Glutamatergic neuron (in vitro differentiated cells): ENCODE measurements around the gene ZFAND3. TPM values are rescaled to one million over a fixed set of nuclear protein-coding genes. Genes with fewer than 3 reads are reported as not detected.

Source experiments
- DNase-seq: peaks from one replicate; pipeline ENCODE4 v3.0.0; 2022
- H3K27ac Mint-ChIP-seq: one replicate; pipeline ENCODE4 v1.8.0; 2020; ENCODE audit warnings: mild to moderate bottlenecking, mixed read lengths, inconsistent platforms; ENCODE audit not compliant: unreplicated experiment
- H3K27me3 Mint-ChIP-seq: one replicate; pipeline ENCODE4 v1.8.0; 2020; ENCODE audit warnings: mild to moderate bottlenecking, moderate library complexity, mixed read lengths, inconsistent platforms; ENCODE audit not compliant: unreplicated experiment
- H3K36me3 Mint-ChIP-seq: one replicate; pipeline ENCODE4 v1.8.0; 2020; ENCODE audit warnings: mild to moderate bottlenecking, mixed read lengths, inconsistent platforms; ENCODE audit not compliant: unreplicated experiment
- H3K4me1 Mint-ChIP-seq: one replicate; pipeline ENCODE4 v1.8.0; 2020; ENCODE audit warnings: mild to moderate bottlenecking, low read depth, mixed read lengths, inconsistent platforms; ENCODE audit not compliant: unreplicated experiment
- H3K4me3 Mint-ChIP-seq: one replicate; pipeline ENCODE4 v1.8.0; 2020; ENCODE audit warnings: mild to moderate bottlenecking, mixed read lengths, inconsistent platforms; ENCODE audit not compliant: unreplicated experiment
- H3K9me3 Mint-ChIP-seq: one replicate; pipeline ENCODE4 v1.8.0; 2020; ENCODE audit warnings: mild to moderate bottlenecking, moderate library complexity, mixed read lengths, inconsistent platforms; ENCODE audit not compliant: unreplicated experiment
- total RNA-seq: library from RNA; stranded (reverse); fragmentation: NEBNext Ultra II Directional; extraction: Animal tissue kit (Norgen Biotek cat#: 25700); gene quantifications from one replicate; pipeline ENCODE4 v1.2.1, GENCODE V29; 2021; ENCODE audit not compliant: unreplicated experiment
- TF ChIP-seq, protein P1 (sequence below): fragments of 200-600 bp; sonication (generic); IDR thresholded peaks from one replicate; pipeline ENCODE4 v1.5.0; 2021; ENCODE audit not compliant: partially characterized antibody, unreplicated experiment

ZFAND3 gene
- total RNA-seq, 1 donor from 2014 or later = 115 TPM

DNA sequence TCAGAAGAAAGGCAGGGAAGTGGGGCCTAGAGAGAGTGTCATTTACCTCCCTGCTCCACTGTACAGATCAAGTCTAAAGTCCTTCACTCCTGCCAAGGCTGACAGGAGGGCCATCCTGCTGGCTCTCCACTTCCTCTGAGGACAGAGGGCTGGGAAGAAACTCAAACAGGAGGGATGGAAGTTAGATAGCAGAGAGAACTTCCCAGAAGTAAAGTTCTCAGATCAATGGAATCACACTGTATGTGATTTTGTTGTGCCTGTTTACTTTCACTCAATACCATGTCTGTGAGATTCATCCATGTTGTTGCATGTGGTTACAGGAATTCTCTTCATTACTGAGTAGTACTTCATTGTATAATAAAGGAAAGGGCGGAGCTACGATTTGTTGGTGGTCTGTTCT lies 32.3 kb upstream of the ZFAND3 start:
- no peak for DNase-seq
- Mint-ChIP-seq H3K4me3 (no peak overlapping the region), H3K36me3 (no peaks in the 10 kb centered on the region), H3K27ac (no peak overlapping the region), H3K9me3 (peaks cover 10% of the 10 kb centered on the region), H3K4me1 (peaks cover 45% of the 10 kb centered on the region), H3K27me3 (peaks cover 12% of the 10 kb centered on the region)
- TF ChIP-seq, protein P1, sequence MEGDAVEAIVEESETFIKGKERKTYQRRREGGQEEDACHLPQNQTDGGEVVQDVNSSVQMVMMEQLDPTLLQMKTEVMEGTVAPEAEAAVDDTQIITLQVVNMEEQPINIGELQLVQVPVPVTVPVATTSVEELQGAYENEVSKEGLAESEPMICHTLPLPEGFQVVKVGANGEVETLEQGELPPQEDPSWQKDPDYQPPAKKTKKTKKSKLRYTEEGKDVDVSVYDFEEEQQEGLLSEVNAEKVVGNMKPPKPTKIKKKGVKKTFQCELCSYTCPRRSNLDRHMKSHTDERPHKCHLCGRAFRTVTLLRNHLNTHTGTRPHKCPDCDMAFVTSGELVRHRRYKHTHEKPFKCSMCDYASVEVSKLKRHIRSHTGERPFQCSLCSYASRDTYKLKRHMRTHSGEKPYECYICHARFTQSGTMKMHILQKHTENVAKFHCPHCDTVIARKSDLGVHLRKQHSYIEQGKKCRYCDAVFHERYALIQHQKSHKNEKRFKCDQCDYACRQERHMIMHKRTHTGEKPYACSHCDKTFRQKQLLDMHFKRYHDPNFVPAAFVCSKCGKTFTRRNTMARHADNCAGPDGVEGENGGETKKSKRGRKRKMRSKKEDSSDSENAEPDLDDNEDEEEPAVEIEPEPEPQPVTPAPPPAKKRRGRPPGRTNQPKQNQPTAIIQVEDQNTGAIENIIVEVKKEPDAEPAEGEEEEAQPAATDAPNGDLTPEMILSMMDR = no peak

DNA sequence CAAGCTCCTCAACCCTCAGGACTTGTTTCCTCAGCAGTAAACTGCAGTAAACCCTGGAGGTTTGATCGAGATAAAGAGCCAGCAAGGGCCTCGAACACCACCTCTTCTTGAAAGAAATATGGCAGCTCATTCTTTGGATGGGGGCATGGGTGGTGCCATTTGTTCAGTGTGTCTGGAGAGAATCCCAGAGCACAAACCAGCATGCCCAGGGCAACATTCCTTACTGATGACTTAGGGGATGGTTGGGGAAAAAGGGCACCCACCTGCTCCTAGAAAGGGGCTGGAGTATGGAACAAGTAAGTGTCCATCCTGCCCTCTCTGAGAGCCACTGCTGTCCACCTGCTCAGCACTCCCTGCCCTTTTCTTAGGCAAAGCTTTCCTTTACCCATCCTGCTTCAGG lies 31.3 kb upstream of the ZFAND3 start:
- H3K27ac Mint-ChIP-seq = no peak overlapping the region
- peaks cover 6% of the 10 kb centered on the region for H3K9me3 Mint-ChIP-seq
- DNase-seq = no peak
- H3K27me3 Mint-ChIP-seq = peaks cover 12% of the 10 kb centered on the region
- TF ChIP-seq, protein P1 = no peak
- H3K36me3 Mint-ChIP-seq = no peaks in the 10 kb centered on the region
- H3K4me1 Mint-ChIP-seq = peaks cover 41% of the 10 kb centered on the region
- no peak overlapping the region for H3K4me3 Mint-ChIP-seq

- H3K27me3 Mint-ChIP-seq = peaks cover 8% of the 10 kb centered on the region
- TF ChIP-seq, protein P1 = peak; percentile 95
- peak; percentile 95 for DNase-seq
- peaks cover 27% of the 10 kb centered on the region for H3K4me1 Mint-ChIP-seq
- no peaks in the 10 kb centered on the region for H3K36me3 Mint-ChIP-seq
- H3K27ac Mint-ChIP-seq = peak overlapping the region; percentile 96
- peak overlapping the region; percentile 64 for H3K4me3 Mint-ChIP-seq
- H3K9me3 Mint-ChIP-seq = peaks cover 6% of the 10 kb centered on the region
These were observed 28.2 kb upstream of the ZFAND3 start for GRCh38 chr6:37791156-37791919.

DNA sequence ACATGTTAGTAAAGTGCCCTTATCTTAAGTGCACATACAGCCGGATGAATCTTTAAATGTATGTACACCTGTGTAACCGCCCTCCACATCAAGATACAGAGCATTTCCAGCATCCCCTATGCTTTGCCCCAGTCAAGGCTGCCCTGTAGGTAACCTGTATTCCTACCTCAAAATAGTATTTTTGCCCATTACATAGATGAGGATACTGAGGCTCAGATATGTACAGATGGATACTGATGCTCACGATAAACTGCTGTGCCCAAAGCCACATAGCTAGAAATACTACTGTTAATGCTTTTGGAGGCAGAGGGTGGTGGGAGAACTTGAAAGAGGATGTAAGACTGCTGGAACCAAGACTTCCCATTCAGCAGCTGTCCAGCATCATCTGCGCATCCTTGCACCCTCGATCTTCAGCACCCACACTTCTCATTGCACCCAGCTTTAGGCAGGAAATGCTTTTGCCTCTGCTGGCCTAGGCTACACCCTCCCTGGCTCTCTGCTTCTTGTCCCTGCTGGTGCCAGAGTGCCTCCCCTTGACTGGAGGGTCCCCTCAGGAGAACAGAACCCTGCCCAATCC lies 27.0 kb upstream of the ZFAND3 start:
- Mint-ChIP-seq H3K4me1 (peaks cover 27% of the 10 kb centered on the region), H3K36me3 (no peaks in the 10 kb centered on the region), H3K4me3 (peak overlapping the region; percentile 55), H3K9me3 (peaks cover 6% of the 10 kb centered on the region), H3K27ac (peak overlapping the region; percentile 64), H3K27me3 (peaks cover 8% of the 10 kb centered on the region)
- TF ChIP-seq, protein P1 = no peak
- no peak for DNase-seq

DNA sequence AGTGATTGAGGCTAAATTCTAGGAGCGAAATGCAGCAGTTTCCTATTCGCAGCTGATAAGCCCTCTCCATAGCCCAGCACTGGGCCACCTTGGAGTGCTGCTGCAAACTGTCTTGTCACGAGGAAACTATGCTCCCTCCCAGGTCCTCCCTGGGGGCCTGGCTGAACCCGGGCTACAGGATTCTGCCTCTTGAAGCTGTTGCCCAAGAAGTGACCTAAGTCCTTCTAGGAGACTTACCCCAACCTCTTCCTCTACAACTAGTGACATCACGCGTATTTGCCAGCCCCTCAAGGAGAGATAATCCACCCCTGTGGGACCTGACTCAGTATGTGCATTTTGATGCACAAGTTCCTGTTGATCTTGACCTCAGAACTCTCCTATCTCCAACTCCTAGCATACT lies 26.5 kb upstream of the ZFAND3 start:
- TF ChIP-seq, protein P1 = no peak
- Mint-ChIP-seq H3K27ac (peak overlapping the region; percentile 64), H3K4me3 (peak overlapping the region; percentile 3), H3K36me3 (no peaks in the 10 kb centered on the region), H3K4me1 (peaks cover 27% of the 10 kb centered on the region), H3K27me3 (peaks cover 7% of the 10 kb centered on the region), H3K9me3 (peaks cover 6% of the 10 kb centered on the region)
- peak; percentile 33 for DNase-seq
